Measurements from ENCODE around the gene PRELID2.

DNA sequence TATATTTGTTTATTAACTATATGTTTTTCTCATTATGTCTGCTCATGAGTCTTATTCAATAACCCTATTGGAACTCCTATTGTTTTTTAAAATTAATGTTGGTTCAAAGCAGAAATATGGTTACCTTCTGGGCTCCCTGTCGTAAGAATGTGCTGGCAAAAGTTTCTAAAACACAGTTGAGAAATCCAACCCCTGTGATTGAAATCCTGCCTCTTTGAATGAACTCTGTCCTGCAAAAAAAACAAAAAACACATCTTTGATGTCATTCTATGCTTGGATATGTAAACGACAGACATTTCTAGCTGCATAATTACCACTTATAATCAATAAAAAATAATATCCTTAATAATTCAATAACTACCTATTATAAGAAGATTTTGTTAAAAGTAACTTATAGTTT is 38.8 kb downstream of the PRELID2 start:
- TF ChIP-seq, protein P1, sequence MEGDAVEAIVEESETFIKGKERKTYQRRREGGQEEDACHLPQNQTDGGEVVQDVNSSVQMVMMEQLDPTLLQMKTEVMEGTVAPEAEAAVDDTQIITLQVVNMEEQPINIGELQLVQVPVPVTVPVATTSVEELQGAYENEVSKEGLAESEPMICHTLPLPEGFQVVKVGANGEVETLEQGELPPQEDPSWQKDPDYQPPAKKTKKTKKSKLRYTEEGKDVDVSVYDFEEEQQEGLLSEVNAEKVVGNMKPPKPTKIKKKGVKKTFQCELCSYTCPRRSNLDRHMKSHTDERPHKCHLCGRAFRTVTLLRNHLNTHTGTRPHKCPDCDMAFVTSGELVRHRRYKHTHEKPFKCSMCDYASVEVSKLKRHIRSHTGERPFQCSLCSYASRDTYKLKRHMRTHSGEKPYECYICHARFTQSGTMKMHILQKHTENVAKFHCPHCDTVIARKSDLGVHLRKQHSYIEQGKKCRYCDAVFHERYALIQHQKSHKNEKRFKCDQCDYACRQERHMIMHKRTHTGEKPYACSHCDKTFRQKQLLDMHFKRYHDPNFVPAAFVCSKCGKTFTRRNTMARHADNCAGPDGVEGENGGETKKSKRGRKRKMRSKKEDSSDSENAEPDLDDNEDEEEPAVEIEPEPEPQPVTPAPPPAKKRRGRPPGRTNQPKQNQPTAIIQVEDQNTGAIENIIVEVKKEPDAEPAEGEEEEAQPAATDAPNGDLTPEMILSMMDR (IDR thresholded peaks at IDR 0.05; ENCODE audit: insufficient read depth, low read depth, low read length), result no peak
- no peak for TF ChIP-seq EZH2 (IDR thresholded peaks at IDR 0.05; ENCODE audit: insufficient read depth, low read length)

All from astrocyte (in vitro differentiated cells and primary cell).